Kidney tubule cell (primary cell): Measurements from ENCODE around the gene SCNM1.

ENCODE experiments used
- DNase-seq: peaks from one replicate; pipeline ENCODE4 v3.0.0-alpha.2; 2018; ENCODE audit warnings: low spot score

Gene SCNM1

GRCh38 chr1:151165738-151166504 is at the start of gene SCNM1, which contains the start of gene LYSMD1:
SCNM1 (plus strand) TSS chr1:151166144; CDS start chr1:151166153, 9 bp downstream.
LYSMD1 (minus strand) TSS chr1:151165902; CDS start chr1:151165258, 644 bp downstream.
- peak; percentile 99 for DNase-seq

GRCh38 chr1:151124763-151125403 is 41.1 kb upstream of the SCNM1 start:
- DNase-seq: no peak

- DNase-seq: no peak
Measured at GRCh38 chr1:151128800-151129199, 37.1 kb upstream of the SCNM1 start.

- DNase-seq: peak; percentile 82
Measured at GRCh38 chr1:151130987-151131586, 34.9 kb upstream of the SCNM1 start.

- no peak for DNase-seq
Measured at GRCh38 chr1:151131701-151132334, 34.1 kb upstream of the SCNM1 start.

GRCh38 chr1:151132335-151133017 is 33.5 kb upstream of the SCNM1 start:
- no peak for DNase-seq

- DNase-seq: no peak
Measured at GRCh38 chr1:151133018-151133806, 32.7 kb upstream of the SCNM1 start.

GRCh38 chr1:151134396-151134795 is 31.5 kb upstream of the SCNM1 start:
- DNase-seq: no peak

- no peak for DNase-seq
Measured at GRCh38 chr1:151134991-151135390, 31.0 kb upstream of the SCNM1 start.

- DNase-seq: no peak
Measured at GRCh38 chr1:151135433-151136385, 30.2 kb upstream of the SCNM1 start.

GRCh38 chr1:151137789-151138188 is 28.2 kb upstream of the SCNM1 start:
- DNase-seq: no peak

- no peak for DNase-seq
Measured at GRCh38 chr1:151142411-151143056, 23.4 kb upstream of the SCNM1 start.

- no peak for DNase-seq
Measured at GRCh38 chr1:151143057-151143435, 22.9 kb upstream of the SCNM1 start.

GRCh38 chr1:151143986-151144385 is 22.0 kb upstream of the SCNM1 start:
- no peak for DNase-seq

- no peak for DNase-seq
Measured at GRCh38 chr1:151144474-151145303, 21.3 kb upstream of the SCNM1 start.

GRCh38 chr1:151145304-151146071 is 20.5 kb upstream of the SCNM1 start:
- DNase-seq: no peak

GRCh38 chr1:151146072-151146411 is 19.9 kb upstream of the SCNM1 start:
- no peak for DNase-seq
